ENCODE measurements around the gene C22orf39. TPM values are rescaled to one million over a fixed set of nuclear protein-coding genes. Genes with fewer than 3 reads are reported as not detected.

C22orf39 gene
- total RNA-seq, 1 donor from 2014 or later: 76.2 TPM

DNA sequence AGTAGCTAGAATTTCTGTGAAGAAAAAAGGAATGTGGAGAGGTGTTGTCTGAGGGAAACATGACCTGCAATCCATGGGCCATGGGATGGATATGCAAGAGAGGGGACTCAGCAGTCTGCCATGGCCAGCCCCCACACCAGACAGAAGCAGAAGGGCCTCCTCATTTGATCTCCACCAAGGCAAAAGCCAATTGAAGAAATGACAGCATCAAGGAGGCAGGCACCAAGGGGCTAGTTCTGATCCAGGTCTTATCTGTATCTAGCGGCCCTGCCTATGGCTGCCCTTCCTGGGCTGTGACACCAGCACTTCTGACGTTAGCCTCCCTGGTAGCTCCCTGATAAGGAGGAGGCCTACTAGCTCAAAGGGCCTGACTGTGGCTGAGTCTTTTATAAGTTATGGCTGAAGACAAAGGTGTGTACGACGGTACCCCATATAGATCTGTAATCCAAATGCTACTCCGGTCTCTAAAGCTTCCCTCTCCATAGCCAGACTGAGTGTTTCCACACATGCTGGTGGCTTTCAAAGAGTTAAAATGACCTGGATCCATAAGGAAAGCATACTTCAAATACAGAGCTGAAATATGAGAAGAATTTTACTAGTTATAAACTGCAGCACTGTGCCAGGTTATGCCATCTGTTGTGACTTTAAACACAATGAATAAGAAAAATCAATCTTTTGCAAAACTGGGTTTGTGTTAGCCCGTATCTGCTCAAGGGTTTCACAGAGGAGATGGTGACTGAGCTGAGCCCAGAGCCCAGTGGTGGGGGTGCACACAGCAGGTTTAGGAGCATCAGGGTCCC, 50.4 kb downstream of the C22orf39 start:
- no peak overlapping the region for H3K27ac ChIP-seq (replicated peaks)
- no peaks in the 10 kb centered on the region for H3K27me3 ChIP-seq (ENCODE audit: low read depth)
- H3K4me3 ChIP-seq: no peak overlapping the region
- DNase-seq: no peak
- no peaks in the 10 kb centered on the region for H3K9me3 ChIP-seq (replicated peaks)
- TF ChIP-seq, protein P1, sequence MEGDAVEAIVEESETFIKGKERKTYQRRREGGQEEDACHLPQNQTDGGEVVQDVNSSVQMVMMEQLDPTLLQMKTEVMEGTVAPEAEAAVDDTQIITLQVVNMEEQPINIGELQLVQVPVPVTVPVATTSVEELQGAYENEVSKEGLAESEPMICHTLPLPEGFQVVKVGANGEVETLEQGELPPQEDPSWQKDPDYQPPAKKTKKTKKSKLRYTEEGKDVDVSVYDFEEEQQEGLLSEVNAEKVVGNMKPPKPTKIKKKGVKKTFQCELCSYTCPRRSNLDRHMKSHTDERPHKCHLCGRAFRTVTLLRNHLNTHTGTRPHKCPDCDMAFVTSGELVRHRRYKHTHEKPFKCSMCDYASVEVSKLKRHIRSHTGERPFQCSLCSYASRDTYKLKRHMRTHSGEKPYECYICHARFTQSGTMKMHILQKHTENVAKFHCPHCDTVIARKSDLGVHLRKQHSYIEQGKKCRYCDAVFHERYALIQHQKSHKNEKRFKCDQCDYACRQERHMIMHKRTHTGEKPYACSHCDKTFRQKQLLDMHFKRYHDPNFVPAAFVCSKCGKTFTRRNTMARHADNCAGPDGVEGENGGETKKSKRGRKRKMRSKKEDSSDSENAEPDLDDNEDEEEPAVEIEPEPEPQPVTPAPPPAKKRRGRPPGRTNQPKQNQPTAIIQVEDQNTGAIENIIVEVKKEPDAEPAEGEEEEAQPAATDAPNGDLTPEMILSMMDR (IDR thresholded peaks at IDR 0.05; ENCODE audit: borderline replicate concordance): no peak
- intact Hi-C loops (cut with micrococcal nuclease): no loop called here
- H3K36me3 ChIP-seq: peaks cover 84% of the 10 kb centered on the region
- H3K4me1 ChIP-seq: peaks cover 12% of the 10 kb centered on the region

DNA sequence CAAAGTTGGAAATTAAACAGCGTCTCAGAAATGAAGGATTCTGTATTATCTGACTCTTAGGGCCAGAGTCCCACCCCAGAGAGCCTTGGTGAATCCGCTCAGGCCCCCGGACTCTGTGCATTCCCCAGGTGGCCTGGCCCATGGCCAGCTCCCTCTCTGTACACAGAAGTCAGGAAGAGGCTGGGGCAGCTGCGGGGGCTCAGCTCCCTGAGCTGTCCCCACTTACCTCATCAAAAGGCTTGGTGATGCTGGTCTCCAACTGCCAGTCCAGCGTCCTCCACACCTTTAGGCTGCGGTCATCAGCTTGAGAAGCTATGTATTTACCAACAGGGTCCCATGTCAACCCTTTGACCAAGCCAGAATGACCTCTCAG, 51.0 kb downstream of the C22orf39 start:
- no peak overlapping the region for H3K27ac ChIP-seq (replicated peaks)
- H3K9me3 ChIP-seq (replicated peaks): no peaks in the 10 kb centered on the region

DNA sequence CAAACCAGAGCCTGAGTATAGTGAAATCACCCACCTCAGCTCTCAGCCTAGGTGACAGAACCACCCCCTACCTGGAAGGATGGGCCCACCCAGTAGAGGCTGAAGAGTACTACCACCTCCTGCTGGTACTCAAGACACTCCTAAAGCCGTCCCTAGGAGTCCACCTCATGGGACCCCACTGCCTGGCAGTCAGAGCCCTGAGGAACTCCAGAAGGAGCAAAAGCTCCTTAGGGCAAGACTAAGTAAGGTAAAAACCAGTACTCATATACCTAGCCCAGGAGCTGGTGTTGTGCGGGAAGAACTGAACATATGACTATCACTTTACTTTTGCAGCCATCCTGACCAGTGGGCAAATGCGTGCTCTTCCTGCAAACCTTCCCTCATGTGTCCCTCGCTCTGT, 52.2 kb downstream of the C22orf39 start:
- no peak for DNase-seq
- intact Hi-C loops (cut with micrococcal nuclease): no loop called here
- TF ChIP-seq, protein P1 (IDR thresholded peaks at IDR 0.05; ENCODE audit: borderline replicate concordance): no peak
- Histone ChIP-seq H3K36me3 (peaks cover 89% of the 10 kb centered on the region), H3K27me3 (ENCODE audit: low read depth) (no peaks in the 10 kb centered on the region), H3K4me3 (no peak overlapping the region), H3K27ac (replicated peaks) (no peak overlapping the region), H3K4me1 (peaks cover 18% of the 10 kb centered on the region), H3K9me3 (replicated peaks) (no peaks in the 10 kb centered on the region)

More for the DNA sequence above, 51.0 kb downstream of the C22orf39 start:
- TF ChIP-seq, protein P1 (IDR thresholded peaks at IDR 0.05; ENCODE audit: borderline replicate concordance): no peak
- Histone ChIP-seq H3K27me3 (ENCODE audit: low read depth) (no peaks in the 10 kb centered on the region), H3K4me1 (peaks cover 12% of the 10 kb centered on the region), H3K36me3 (peaks cover 87% of the 10 kb centered on the region), H3K4me3 (no peak overlapping the region)
- intact Hi-C loops (cut with micrococcal nuclease): no loop called here
- no peak for DNase-seq

DNA sequence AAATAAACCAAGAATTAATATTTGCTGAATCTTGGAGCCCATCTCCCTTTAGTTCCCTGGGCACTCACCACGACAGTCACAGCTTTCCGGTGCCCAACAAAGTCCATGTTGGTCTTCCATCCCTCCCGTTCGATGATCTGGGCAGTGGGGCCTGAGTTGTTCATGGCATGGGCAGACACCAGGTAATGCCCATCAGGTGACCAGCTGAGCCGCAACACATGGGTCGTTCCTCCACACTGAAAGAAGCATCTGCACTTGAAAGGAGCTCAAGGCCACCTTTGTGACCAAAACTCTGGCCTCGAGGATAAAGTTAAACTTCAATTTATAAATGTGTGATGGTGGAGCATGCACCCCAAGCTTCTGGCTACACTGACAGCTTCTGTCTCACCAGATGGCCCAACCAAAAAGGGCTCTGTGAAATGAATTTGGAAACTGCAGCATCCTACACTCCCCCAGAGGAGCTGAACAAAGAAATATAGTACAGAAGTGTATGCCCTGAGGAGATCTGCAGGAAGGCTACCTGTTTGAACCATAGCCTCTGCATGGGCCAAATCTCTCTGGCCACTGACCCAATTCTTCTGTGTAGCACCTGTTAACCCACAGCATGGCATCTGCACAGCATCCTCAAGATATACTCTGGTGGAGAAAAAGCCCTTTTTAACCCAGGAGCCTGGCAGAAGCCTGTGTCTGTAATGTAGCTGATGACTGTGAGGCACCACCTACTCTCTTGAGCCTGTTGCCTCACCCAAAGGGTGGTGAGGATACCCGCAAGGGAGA, 53.0 kb downstream of the C22orf39 start:
- H3K36me3 ChIP-seq: peaks cover 90% of the 10 kb centered on the region
- no peak for DNase-seq
- intact Hi-C loops (cut with micrococcal nuclease): no loop called here

DNA sequence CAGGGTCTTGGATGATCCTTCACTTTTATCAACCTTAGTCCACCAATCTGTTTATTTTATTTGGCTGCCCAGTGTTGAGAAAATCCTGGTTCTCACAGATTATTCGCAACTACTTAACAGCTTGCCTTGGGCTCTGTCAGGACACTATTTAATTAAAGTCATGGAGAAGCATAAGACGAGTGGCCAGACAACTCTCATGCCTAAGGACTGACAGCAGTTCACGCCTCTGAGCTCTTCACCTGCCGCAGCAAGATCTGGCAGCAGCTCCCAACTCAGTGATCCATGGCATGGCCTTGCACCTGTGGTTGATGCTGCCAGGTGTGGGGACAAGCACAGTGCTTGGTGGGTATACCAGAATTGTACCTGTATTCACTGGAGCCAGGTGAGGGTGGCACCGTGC, 53.8 kb downstream of the C22orf39 start:
- intact Hi-C loops (cut with micrococcal nuclease): no loop called here
- TF ChIP-seq, protein P1 (IDR thresholded peaks at IDR 0.05; ENCODE audit: borderline replicate concordance): no peak
- no peaks in the 10 kb centered on the region for H3K27me3 ChIP-seq (ENCODE audit: low read depth)
- H3K4me1 ChIP-seq: peaks cover 23% of the 10 kb centered on the region
- no peak overlapping the region for H3K4me3 ChIP-seq
- H3K27ac ChIP-seq (replicated peaks): no peak overlapping the region
- H3K36me3 ChIP-seq: peaks cover 90% of the 10 kb centered on the region
- no peak for DNase-seq
- H3K9me3 ChIP-seq (replicated peaks): no peaks in the 10 kb centered on the region

More for the DNA sequence above, 53.0 kb downstream of the C22orf39 start:
- Histone ChIP-seq H3K27ac (replicated peaks) (no peak overlapping the region), H3K9me3 (replicated peaks) (no peaks in the 10 kb centered on the region), H3K4me1 (peaks cover 23% of the 10 kb centered on the region), H3K27me3 (ENCODE audit: low read depth) (no peaks in the 10 kb centered on the region), H3K4me3 (no peak overlapping the region)
- TF ChIP-seq, protein P1 (IDR thresholded peaks at IDR 0.05; ENCODE audit: borderline replicate concordance): no peak

Other genes with a start within 250 kb of the C22orf39 start
- gene CLTCL1, start 156.0 kb downstream of the C22orf39 start, total RNA-seq: 9.4 TPM
- gene HIRA, start 16.0 kb downstream of the C22orf39 start, total RNA-seq: 18.1 TPM
- 57.2 TPM for gene MRPL40, start 15.2 kb downstream of the C22orf39 start, total RNA-seq
- 41.8 TPM for gene UFD1, start 31.5 kb upstream of the C22orf39 start, total RNA-seq
- gene CDC45, start 32.2 kb upstream of the C22orf39 start, total RNA-seq: 0.77 TPM
- 19.5 TPM for gene CLDN5, start 76.7 kb upstream of the C22orf39 start, total RNA-seq

Data from left ventricle myocardium inferior (tissue), 1 donor.